ENCODE results near the gene LCA5. TPM values are rescaled to one million over a fixed set of nuclear protein-coding genes. Genes with fewer than 3 reads are reported as not detected.

Gene LCA5
- total RNA-seq, 1 experiment from 2014 or later, result 7.0 TPM

GRCh38 chr6:79468587-79468986, 68.6 kb downstream of the LCA5 start:
- H3K4me1 ChIP-seq (ENCODE audit: control insufficient read depth, insufficient read depth, low read length), result 0 out of 2 replicates have a peak, but pooled peaks cover 3% of the 10 kb centered on the region
- intact Hi-C loops (cut with micrococcal nuclease; ENCODE audit: unreplicated experiment), result no loop called here

GRCh38 chr6:79468116-79468515, 69.1 kb downstream of the LCA5 start:
- in situ Hi-C loops (cut with HindIII; ENCODE audit: low pct_unique_long_range_greater_than_20kb, low sequenced_read_pairs) (no loop called here), intact Hi-C loops (cut with micrococcal nuclease; ENCODE audit: unreplicated experiment) (no loop called here)
- H3K4me3 ChIP-seq (ENCODE audit: low read depth in 2 of 2, low read length in 2 of 2), result no peak overlapping the region
- no peaks in the 10 kb centered on the region for H3K9me3 ChIP-seq (ENCODE audit: control insufficient read depth, insufficient read depth, low read depth, low read length)
- TF ChIP-seq CTCF (IDR thresholded peaks at IDR 0.05) (no peak), REST (IDR thresholded peaks at IDR 0.05; ENCODE audit: insufficient read depth in 1 of 2, low read depth in 2 of 2, low read length in 1 of 2) (no peak)
- no TSS peak for BruUV-seq (replicated peaks)
- H3K27me3 ChIP-seq (ENCODE audit: control insufficient read depth, insufficient read depth, low read length), result no peaks in the 10 kb centered on the region
- CTCF ChIA-PET, result interaction anchor here (1.3 kb wide), 1 partner anchor 401 kb away, joined by 3 read pairs; no protein-coding TSS in a partner anchor
- POLR2A ChIA-PET, result no interaction called here
- DNase-seq (ENCODE audit: low read depth, low spot score) (no peak), ATAC-seq (no peak)
- H3K36me3 ChIP-seq (ENCODE audit: control insufficient read depth, insufficient read depth, low read length), result no peaks in the 10 kb centered on the region
- H3K4me1 ChIP-seq (ENCODE audit: control insufficient read depth, insufficient read depth, low read length), result 0 out of 2 replicates have a peak, but pooled peaks cover 3% of the 10 kb centered on the region
- no peak overlapping the region for H3K27ac ChIP-seq (ENCODE audit: low read length)

More at GRCh38 chr6:79468587-79468986, 68.6 kb downstream of the LCA5 start:
- ChIA-PET CTCF (no interaction called here), POLR2A (no interaction called here)
- Histone ChIP-seq H3K4me3 (ENCODE audit: low read depth in 2 of 2, low read length in 2 of 2) (no peak overlapping the region), H3K9me3 (ENCODE audit: control insufficient read depth, insufficient read depth, low read depth, low read length) (no peaks in the 10 kb centered on the region), H3K36me3 (ENCODE audit: control insufficient read depth, insufficient read depth, low read length) (no peaks in the 10 kb centered on the region), H3K27ac (ENCODE audit: low read length) (no peak overlapping the region), H3K27me3 (ENCODE audit: control insufficient read depth, insufficient read depth, low read length) (no peaks in the 10 kb centered on the region)
- BruUV-seq (replicated peaks), result no TSS peak
- DNase-seq (ENCODE audit: low read depth, low spot score) (no peak), ATAC-seq (no peak)
- TF ChIP-seq POLR2AphosphoS5 (IDR thresholded peaks at IDR 0.05; ENCODE audit: low read depth, low read length), result no peak
- in situ Hi-C loops (cut with HindIII; ENCODE audit: low pct_unique_long_range_greater_than_20kb, low sequenced_read_pairs), result no loop called here

GRCh38 chr6:79467716-79468115, 69.5 kb downstream of the LCA5 start:
- TF ChIP-seq POLR2AphosphoS5 (IDR thresholded peaks at IDR 0.05; ENCODE audit: low read depth, low read length) (no peak), CTCF (IDR thresholded peaks at IDR 0.05) (no peak), SIN3A (IDR thresholded peaks at IDR 0.05; ENCODE audit: borderline replicate concordance, insufficient read depth, low read depth, low read length) (no peak), TCF7L2 (IDR thresholded peaks at IDR 0.05; ENCODE audit: low read depth, low read length) (no peak), REST (IDR thresholded peaks at IDR 0.05; ENCODE audit: insufficient read depth in 1 of 2, low read depth in 2 of 2, low read length in 1 of 2) (no peak)
- ChIA-PET CTCF (interaction anchor here (1.3 kb wide), 1 partner anchor 401 kb away, joined by 3 read pairs; no protein-coding TSS in a partner anchor), POLR2A (no interaction called here)
- no peak overlapping the region for H3K4me3 ChIP-seq (ENCODE audit: low read depth in 2 of 2, low read length in 2 of 2)
- no peaks in the 10 kb centered on the region for H3K9me3 ChIP-seq (ENCODE audit: control insufficient read depth, insufficient read depth, low read depth, low read length)
- no peak overlapping the region for H3K27ac ChIP-seq (ENCODE audit: low read length)
- 0 out of 2 replicates have a peak, but pooled peaks cover 3% of the 10 kb centered on the region for H3K4me1 ChIP-seq (ENCODE audit: control insufficient read depth, insufficient read depth, low read length)
- BruUV-seq (replicated peaks), result no TSS peak
- H3K27me3 ChIP-seq (ENCODE audit: control insufficient read depth, insufficient read depth, low read length), result no peaks in the 10 kb centered on the region
- no peak for DNase-seq (ENCODE audit: low read depth, low spot score)
- H3K36me3 ChIP-seq (ENCODE audit: control insufficient read depth, insufficient read depth, low read length), result no peaks in the 10 kb centered on the region
- in situ Hi-C loops (cut with HindIII; ENCODE audit: low pct_unique_long_range_greater_than_20kb, low sequenced_read_pairs), result no loop called here
- intact Hi-C loops (cut with micrococcal nuclease; ENCODE audit: unreplicated experiment), result no loop called here
- ATAC-seq, result no peak
